ENCODE data around the gene TRIM65.

Gene TRIM65

GRCh38 chr17:75894049-75894733, 2.6 kb downstream of the TRIM65 start:
- peaks cover 12% of the 10 kb centered on the region for H3F3A ChIP-seq (ENCODE audit: insufficient read depth, low read length)
- TF ChIP-seq EZH2phosphoT487 (IDR thresholded peaks at IDR 0.05; ENCODE audit: low read length) (no peak), CTCF (IDR thresholded peaks at IDR 0.05; ENCODE audit: low read length) (no peak), EZH2 (optimal IDR thresholded peaks at IDR 0.05; ENCODE audit: low read depth, low read length) (no peak)
- no peaks in the 10 kb centered on the region for H3K9me3 ChIP-seq (replicated peaks; ENCODE audit: insufficient read depth, low read length)
- H3K79me2 ChIP-seq (ENCODE audit: low read length), result peaks cover 22% of the 10 kb centered on the region
- no peaks in the 10 kb centered on the region for H3K9me2 ChIP-seq (replicated peaks; ENCODE audit: insufficient read depth, low read length)
- H3K4me1 ChIP-seq (ENCODE audit: low read length), result peaks cover 6% of the 10 kb centered on the region
- H2AFZ ChIP-seq (ENCODE audit: low read length), result no peak overlapping the region
- H4K20me1 ChIP-seq (ENCODE audit: insufficient read depth, low read length), result no peaks in the 10 kb centered on the region
- no peak overlapping the region for H3K27ac ChIP-seq (ENCODE audit: low read length)
- no peaks in the 10 kb centered on the region for H3K27me3 ChIP-seq (replicated peaks; ENCODE audit: insufficient read depth, low read length)
- no peak overlapping the region for H3K4me2 ChIP-seq (ENCODE audit: low read depth, low read length)
- no peak overlapping the region for H3K9ac ChIP-seq (ENCODE audit: low read length)
- DNase-seq, result no peak
- no peak overlapping the region for H3K4me3 ChIP-seq (ENCODE audit: low read length)
- H3K36me3 ChIP-seq (replicated peaks; ENCODE audit: insufficient read depth, low read length), result no peaks in the 10 kb centered on the region

- Histone ChIP-seq H4K20me1 (ENCODE audit: insufficient read depth, low read length) (no peaks in the 10 kb centered on the region), H3K9ac (ENCODE audit: low read length) (no peak overlapping the region)
These were observed 3.3 kb downstream of the TRIM65 start for GRCh38 chr17:75893305-75894048.

GRCh38 chr17:75892556-75893224, 4.1 kb downstream of the TRIM65 start:
- no peaks in the 10 kb centered on the region for H3K9me3 ChIP-seq (replicated peaks; ENCODE audit: insufficient read depth, low read length)
- no peaks in the 10 kb centered on the region for H4K20me1 ChIP-seq (ENCODE audit: insufficient read depth, low read length)
- H3K79me2 ChIP-seq (ENCODE audit: low read length), result peaks cover 22% of the 10 kb centered on the region
- peaks cover 4% of the 10 kb centered on the region for H3F3A ChIP-seq (ENCODE audit: insufficient read depth, low read length)
- no peak overlapping the region for H3K4me3 ChIP-seq (ENCODE audit: low read length)
- no peaks in the 10 kb centered on the region for H3K27me3 ChIP-seq (replicated peaks; ENCODE audit: insufficient read depth, low read length)
- H3K4me2 ChIP-seq (ENCODE audit: low read depth, low read length), result no peak overlapping the region
- no peaks in the 10 kb centered on the region for H3K9me2 ChIP-seq (replicated peaks; ENCODE audit: insufficient read depth, low read length)
- H3K9ac ChIP-seq (ENCODE audit: low read length), result no peak overlapping the region
- no peak for DNase-seq
- TF ChIP-seq EZH2phosphoT487 (IDR thresholded peaks at IDR 0.05; ENCODE audit: low read length), result no peak
- no peak for TF ChIP-seq CTCF (IDR thresholded peaks at IDR 0.05; ENCODE audit: low read length)
- TF ChIP-seq EZH2 (optimal IDR thresholded peaks at IDR 0.05; ENCODE audit: low read depth, low read length), result no peak
- no peaks in the 10 kb centered on the region for H3K36me3 ChIP-seq (replicated peaks; ENCODE audit: insufficient read depth, low read length)
- peaks cover 6% of the 10 kb centered on the region for H3K4me1 ChIP-seq (ENCODE audit: low read length)
- no peak overlapping the region for H3K27ac ChIP-seq (ENCODE audit: low read length)
- no peak overlapping the region for H2AFZ ChIP-seq (ENCODE audit: low read length)

More at GRCh38 chr17:75893305-75894048, 3.3 kb downstream of the TRIM65 start:
- Histone ChIP-seq H2AFZ (ENCODE audit: low read length) (no peak overlapping the region), H3K9me3 (replicated peaks; ENCODE audit: insufficient read depth, low read length) (no peaks in the 10 kb centered on the region), H3K9me2 (replicated peaks; ENCODE audit: insufficient read depth, low read length) (no peaks in the 10 kb centered on the region), H3K4me1 (ENCODE audit: low read length) (peaks cover 6% of the 10 kb centered on the region), H3K27me3 (replicated peaks; ENCODE audit: insufficient read depth, low read length) (no peaks in the 10 kb centered on the region), H3K4me2 (ENCODE audit: low read depth, low read length) (no peak overlapping the region), H3K36me3 (replicated peaks; ENCODE audit: insufficient read depth, low read length) (no peaks in the 10 kb centered on the region), H3K79me2 (ENCODE audit: low read length) (peaks cover 22% of the 10 kb centered on the region), H3K4me3 (ENCODE audit: low read length) (no peak overlapping the region), H3F3A (ENCODE audit: insufficient read depth, low read length) (peaks cover 12% of the 10 kb centered on the region), H3K27ac (ENCODE audit: low read length) (no peak overlapping the region)
- no peak for DNase-seq
- TF ChIP-seq EZH2phosphoT487 (IDR thresholded peaks at IDR 0.05; ENCODE audit: low read length) (no peak), CTCF (IDR thresholded peaks at IDR 0.05; ENCODE audit: low read length) (no peak), EZH2 (optimal IDR thresholded peaks at IDR 0.05; ENCODE audit: low read depth, low read length) (no peak)
